Motor neuron (in vitro differentiated cells): ENCODE results near the gene ZNF81. TPM values are rescaled to one million over a fixed set of nuclear protein-coding genes. Genes with fewer than 3 reads are reported as not detected.
A peak's percentile ranks its signal among the peaks of the same experiment; 100 is the strongest.
"Not testable (repeated sequence)": the region's sequence is repeated elsewhere in the genome, so short reads cannot be mapped to it uniquely, and the experiment has no call there.

ENCODE experiments used
- ATAC-seq, 8 experiments: fragments of 200-7000 bp; cut with Tn5 transposase; replicated peaks in 6 of 8; 2 replicates each; pipeline ENCODE4 v1.8.0; 2021; ENCODE audit warnings: mild to moderate bottlenecking in 8 of 8, moderate library complexity in 8 of 8
- H3K27ac ChIP-seq, 2 donors: fragments of 250-450 bp; sonication (Bioruptor Pico); 2 replicates each; pipeline ENCODE4 v1.9.0; 2021; ENCODE audit warnings: antibody characterized with exemption in 2 of 2, mild to moderate bottlenecking in 2 of 2, moderate library complexity in 1 of 2
- H3K4me1 ChIP-seq, 2 donors: fragments of 250-450 bp; sonication (Bioruptor Pico); replicated peaks in 1 of 2; 2 replicates each; pipeline ENCODE4 v1.6.1; 2021; ENCODE audit warnings: antibody characterized with exemption in 2 of 2, mild to moderate bottlenecking in 2 of 2, moderate library complexity in 1 of 2
- H3K4me3 ChIP-seq, 5 donors: fragments of 250-450 bp; sonication (Bioruptor Pico); 2 replicates each; pipeline ENCODE4 v1.9.0; 2021; ENCODE audit warnings: antibody characterized with exemption in 5 of 5, mild to moderate bottlenecking in 5 of 5, moderate library complexity in 4 of 5
- WGBS, 10 experiments: fragments of 450-650 bp; shearing (Covaris generic); methylation state at CpG; one replicate each; pipeline ENCODE4 v1.0.0; 2022; 5-methylcytosine and 5-hydroxymethylcytosine counted together
- in situ Hi-C, 9 experiments: fragments of 400-800 bp; cut with MboI; loops; one replicate each; pipeline ENCODE4 v1.15.0; 2021; ENCODE audit warnings: low sequenced_read_pairs in 9 of 9, low pct_unique_long_range_greater_than_20kb in 2 of 9; ENCODE audit not compliant: unreplicated experiment in 9 of 9
- total RNA-seq, 8 experiments: library from RNA; unstranded; fragments of 300-600 nt; gene quantifications; 2 replicates each; pipeline versions ENCODE4 v1.2.3 to v1.2.4, GENCODE V29; 2022

The ZNF81 gene
- total RNA-seq, 8 experiments from 2014 or later: 8.2 to 12.1 (median 9.7) TPM

GRCh38 chrX:47958206-47958605 is 121.5 kb downstream of the ZNF81 start:
- in situ Hi-C loops, H3K4me3 ChIP-seq, ATAC-seq, H3K4me1 ChIP-seq, H3K27ac ChIP-seq: not testable (repeated sequence)
- 80 to 100% (median 100%) methylated on average over 1 of the region's 4 CpGs; no CpG with 5 or more reads in 7 of the 10 experiments for WGBS, 10 experiments

- in situ Hi-C loops: no loop called here
- ATAC-seq: peak in 3 of 8 experiments; percentile 46 to 78 (median 63)
- WGBS, 10 experiments: 70% methylated on average over 2 of the region's 4 CpGs; no CpG with 5 or more reads in 9 of the 10 experiments
- H3K27ac ChIP-seq: no peak overlapping the region
- no peak overlapping the region for H3K4me3 ChIP-seq
- H3K4me1 ChIP-seq: no peaks in the 10 kb centered on the region
These were observed 122.2 kb downstream of the ZNF81 start for GRCh38 chrX:47958761-47959342.

- Histone ChIP-seq H3K4me3 (no peak overlapping the region), H3K27ac (no peak overlapping the region), H3K4me1 (no peaks in the 10 kb centered on the region)
- whole genome bisulfite sequencing, 10 experiments: 20 to 40% methylated on average over 1 of the region's 2 CpGs; no CpG with 5 or more reads in 8 of the 10 experiments
- in situ Hi-C loops: no loop called here
- ATAC-seq: no peak
These were observed 123.7 kb downstream of the ZNF81 start for GRCh38 chrX:47960406-47960805.

GRCh38 chrX:47961830-47962229 is 125.1 kb downstream of the ZNF81 start:
- H3K4me1 ChIP-seq, H3K27ac ChIP-seq, H3K4me3 ChIP-seq, ATAC-seq, in situ Hi-C loops: not testable (repeated sequence)
- 26 to 60% (median 36%) methylated on average over 1 to 5 of the region's 6 CpGs; no CpG with 5 or more reads in 7 of the 10 experiments for WGBS, 10 experiments

GRCh38 chrX:47965526-47965925 is 128.8 kb downstream of the ZNF81 start:
- WGBS, 10 experiments: 70 to 100% methylated on average over 3 to 4 of the region's 14 CpGs; no CpG with 5 or more reads in 8 of the 10 experiments
- ATAC-seq, in situ Hi-C loops, H3K4me1 ChIP-seq, H3K27ac ChIP-seq, H3K4me3 ChIP-seq: not testable (repeated sequence)

Other genes with a start within 250 kb of the ZNF81 start
- 10 to 100 TPM in 2 of 8 experiments, 1 to 10 TPM in 5, under 1 TPM in 1; 0.73 to 15.5 (median 6.1) TPM for gene SYN1, start 217.0 kb upstream of the ZNF81 start, total RNA-seq
- gene CFP, start 207.0 kb upstream of the ZNF81 start, total RNA-seq: 1 to 10 TPM in 2 of 8 experiments, under 1 TPM in 6; 0.54 to 1.8 (median 0.65) TPM
- gene ELK1, start 186.3 kb upstream of the ZNF81 start, total RNA-seq: 10 to 100 TPM; 11.5 to 43.7 (median 19.7) TPM
- 100 to 1,000 TPM in 6 of 8 experiments, 10 to 100 TPM in 2; 82.2 to 184 (median 153) TPM for gene UXT, start 177.7 kb upstream of the ZNF81 start, total RNA-seq
- 1 to 10 TPM; 3.2 to 7.8 (median 5.6) TPM for gene ZNF182, start 167.1 kb downstream of the ZNF81 start, total RNA-seq
- gene SPACA5, start 170.1 kb downstream of the ZNF81 start, total RNA-seq: not detected
- gene ZNF630, start 234.7 kb downstream of the ZNF81 start, total RNA-seq: 1 to 10 TPM in 2 of 8 experiments, under 1 TPM in 5, not detected in 1; 0.16 to 1.8 (median 0.31) TPM